ENCODE data around the gene LTBP4.
"Not testable (repeated sequence)": the region's sequence is repeated elsewhere in the genome, so short reads cannot be mapped to it uniquely, and the experiment has no call there.

LTBP4 gene

GRCh38 chr19:40576151-40576584, 25.0 kb upstream of the LTBP4 start:
- DNase-seq: no peak

- peak; percentile 92 to 97 for DNase-seq
Observed at GRCh38 chr19:40576585-40577451, 24.4 kb upstream of the LTBP4 start, which contains the start of gene SHKBP1. Gene SHKBP1 (plus strand): TSS chr19:40576873. CDS start chr19:40576900, 27 bp downstream.

GRCh38 chr19:40578442-40578908, 22.7 kb upstream of the LTBP4 start:
- peak; percentile 26 to 32 for DNase-seq

GRCh38 chr19:40580619-40581018, 20.6 kb upstream of the LTBP4 start:
- no peak for DNase-seq

- no peak for DNase-seq
Observed at GRCh38 chr19:40581531-40581930, 19.6 kb upstream of the LTBP4 start.

GRCh38 chr19:40582467-40582866, 18.7 kb upstream of the LTBP4 start:
- no peak for DNase-seq

- no peak for DNase-seq
Observed at GRCh38 chr19:40583283-40583682, 17.9 kb upstream of the LTBP4 start.

GRCh38 chr19:40584007-40584406, 17.2 kb upstream of the LTBP4 start:
- no peak for DNase-seq

GRCh38 chr19:40585241-40585981, 15.8 kb upstream of the LTBP4 start:
- DNase-seq: no peak

- no peak for DNase-seq
Observed at GRCh38 chr19:40585982-40586422, 15.2 kb upstream of the LTBP4 start.

- no peak for DNase-seq
Observed at GRCh38 chr19:40586611-40587010, 14.6 kb upstream of the LTBP4 start.

GRCh38 chr19:40588110-40588854, 12.9 kb upstream of the LTBP4 start:
- DNase-seq: no peak

GRCh38 chr19:40588926-40589569, 12.1 kb upstream of the LTBP4 start:
- no peak for DNase-seq

- DNase-seq: no peak
Observed at GRCh38 chr19:40589591-40590429, 11.4 kb upstream of the LTBP4 start.

- DNase-seq: no peak
Observed at GRCh38 chr19:40590464-40591265, 10.5 kb upstream of the LTBP4 start.

- not testable (repeated sequence) for DNase-seq
Observed at GRCh38 chr19:40591724-40592123, 9.4 kb upstream of the LTBP4 start.

GRCh38 chr19:40592170-40592569, 9.0 kb upstream of the LTBP4 start:
- peak; percentile 27 to 54 for DNase-seq

- DNase-seq: no peak
Observed at GRCh38 chr19:40594255-40594654, 6.9 kb upstream of the LTBP4 start.

GRCh38 chr19:40594657-40595091, 6.5 kb upstream of the LTBP4 start:
- no peak for DNase-seq

- DNase-seq: no peak
Observed at GRCh38 chr19:40596608-40597328, 4.4 kb upstream of the LTBP4 start.
